HepG2 (cell line): ENCODE data around the gene RESP18. TPM values are rescaled to one million over a fixed set of nuclear protein-coding genes. Genes with fewer than 3 reads are reported as not detected.

Source experiments
- ATF4 ChIP-seq, 2 experiments: fragments of 450-650 bp in 1 of 2; sonication (generic) in 1 of 2; formaldehyde crosslinking; IDR thresholded peaks; 2 replicates each; pipeline versions ENCODE4 v1.5.0 to v1.8.0; 2020 to 2022; ENCODE audit warnings: mild to moderate bottlenecking in 1 of 2, missing genetic modification reagents in 1 of 2
- BCL6 ChIP-seq: IDR thresholded peaks from 2 replicates; pipeline ENCODE4 v1.6.1; 2016; ENCODE audit warnings: missing genetic modification reagents, missing compliant biosample characterization
- ETV6 ChIP-seq: sonication (generic); formaldehyde crosslinking; conservative IDR thresholded peaks from 2 replicates; pipeline ENCODE4 v1.4.0; 2020; ENCODE audit warnings: missing genetic modification reagents
- HOMEZ ChIP-seq: IDR thresholded peaks from 2 replicates; pipeline ENCODE4 v1.6.1; 2016; ENCODE audit warnings: low read depth
- KLF6 ChIP-seq: IDR thresholded peaks from 2 replicates; pipeline ENCODE4 v1.8.0; 2016; ENCODE audit warnings: missing biosample characterization, missing genetic modification reagents
- LBX2 ChIP-seq: sonication (generic); formaldehyde crosslinking; IDR thresholded peaks from 2 replicates; pipeline ENCODE4 v1.5.0; 2020; ENCODE audit warnings: missing genetic modification reagents, mild to moderate bottlenecking, borderline replicate concordance
- NONO ChIP-seq, 2 experiments: fragments of 450-650 bp in 1 of 2; sonication (generic) in 1 of 2; formaldehyde crosslinking in 1 of 2; IDR thresholded peaks in 1 of 2; conservative IDR thresholded peaks in 1 of 2; 2 replicates each; pipeline versions ENCODE4 v1.6.1 to v1.8.0; 2017 to 2022; ENCODE audit warnings: mild to moderate bottlenecking in 1 of 2, missing genetic modification reagents in 1 of 2, moderate library complexity in 1 of 2
- PHF20 ChIP-seq: sonication (generic); formaldehyde crosslinking; IDR thresholded peaks from 2 replicates; pipeline ENCODE4 v1.5.0; 2020; ENCODE audit warnings: mild to moderate bottlenecking, missing genetic modification reagents
- POLR2G ChIP-seq: fragments of 200-400 bp; formaldehyde crosslinking; IDR thresholded peaks from 2 replicates; pipeline ENCODE4 v1.6.1; 2018; ENCODE audit warnings: mild to moderate bottlenecking, low read depth, low read length, moderate library complexity
- PRDM10 ChIP-seq: sonication (generic); formaldehyde crosslinking; IDR thresholded peaks from 2 replicates; pipeline ENCODE4 v1.4.0; 2020; ENCODE audit warnings: low read depth, missing genetic modification reagents
- TOPORS ChIP-seq: sonication (generic); formaldehyde crosslinking; IDR thresholded peaks from 2 replicates; pipeline ENCODE4 v1.8.0; 2023; ENCODE audit warnings: mild to moderate bottlenecking, missing genetic modification reagents
- ZBTB42 ChIP-seq: sonication (generic); formaldehyde crosslinking; IDR thresholded peaks from 2 replicates; pipeline ENCODE4 v1.5.0; 2020; ENCODE audit warnings: mild to moderate bottlenecking, missing genetic modification reagents
- ZFP36L2 ChIP-seq: sonication (generic); formaldehyde crosslinking; IDR thresholded peaks from 2 replicates; pipeline ENCODE4 v1.4.0; 2020; ENCODE audit warnings: missing genetic modification reagents
- ZNF138 ChIP-seq: sonication (generic); formaldehyde crosslinking; IDR thresholded peaks from 2 replicates; pipeline ENCODE4 v1.5.0; 2020; ENCODE audit warnings: mild to moderate bottlenecking, low read depth, missing genetic modification reagents
- ZNF275 ChIP-seq: sonication (generic); formaldehyde crosslinking; IDR thresholded peaks from 2 replicates; pipeline ENCODE4 v1.8.0; 2022; ENCODE audit warnings: missing genetic modification reagents, mild to moderate bottlenecking, inconsistent platforms, borderline replicate concordance
- ZNF276 ChIP-seq: sonication (generic); formaldehyde crosslinking; IDR thresholded peaks from 2 replicates; pipeline ENCODE4 v1.4.0; 2020; ENCODE audit warnings: mild to moderate bottlenecking, low read depth, missing genetic modification reagents
- ZNF337 ChIP-seq: sonication (generic); formaldehyde crosslinking; IDR thresholded peaks from 2 replicates; pipeline ENCODE4 v1.5.1; 2020; ENCODE audit warnings: missing genetic modification reagents, low read depth, mild to moderate bottlenecking, borderline replicate concordance
- ZNF772 ChIP-seq: sonication (generic); formaldehyde crosslinking; IDR thresholded peaks from 2 replicates; pipeline ENCODE4 v1.5.0; 2020; ENCODE audit warnings: mild to moderate bottlenecking, missing genetic modification reagents
- polyA plus RNA-seq, 8 experiments: library from polyadenylated mRNA; depleted of rRNA in 3 of 8; stranded (reverse) in 7 of 8; unstranded in 1 of 8; fragments of >200 nt; fragmentation: Illumina TruSeq in 4 of 8; extraction: Trizol in 4 of 8; gene quantifications; 2 replicates each; pipeline versions ENCODE4 v1.2.1 to v1.2.3, GENCODE V29; 2011 to 2016; ENCODE audit warnings: low read depth in 4 of 8, missing spikeins in 1 of 8, mixed read lengths in 1 of 8; ENCODE audit not compliant: insufficient read depth in 1 of 8
- total RNA-seq, 5 experiments: library from RNA; depleted of rRNA; stranded (reverse); fragments of >200 nt; fragmentation: Illumina TruSeq; extraction: Trizol; gene quantifications; 2 replicates each; pipeline ENCODE4 v1.2.3, GENCODE V29; 2016; ENCODE audit warnings: low read depth in 1 of 5

The RESP18 gene
- total and polyA plus RNA-seq, 2 of the 13 experiments (the other 11 are each of a cell fraction or from before 2014, with no cell fraction given): not detected

GRCh38 chr2:219331560-219332213, 857 bp downstream of the RESP18 start (continued):
- TF ChIP-seq ZNF276 (CRISPR knock-in tag) (no peak), ZBTB42 (peak; percentile 59; the same call in 1 of the 2 replicates), BCL6 (peak; percentile 63; the same call in 1 of the 2 replicates), ZNF275 (0 out of 2 replicates have a peak, but pooled peaks have one; percentile 45), PRDM10 (CRISPR knock-in tag) (0 out of 2 replicates have a peak, but pooled peaks have one; percentile 35), NONO (IDR thresholded peaks at IDR 0.05) (no peak), NONO (CRISPR knock-in tag; conservative IDR thresholded peaks at IDR 0.05) (no peak), ZNF772 (no peak; the same call in 1 of the 2 replicates), LBX2 (CRISPR knock-in tag) (0 out of 2 replicates have a peak, but pooled peaks have one; percentile 71), TOPORS (CRISPR knock-in tag) (no peak), PHF20 (CRISPR knock-in tag) (0 out of 2 replicates have a peak, but pooled peaks have one; percentile 36), ETV6 (CRISPR knock-in tag) (peak; percentile 88; the same call in 1 of the 2 replicates), ZNF138 (CRISPR knock-in tag) (no peak), ATF4 (CRISPR knock-in tag; IDR thresholded peaks at IDR 0.05) (0 out of 4 replicates have a peak, but pooled peaks of 1 of the 2 experiments have one; percentile 15), ZNF337 (CRISPR knock-in tag) (no peak), ZFP36L2 (CRISPR knock-in tag) (peak; percentile 91; the same call in 1 of the 2 replicates), KLF6 (CRISPR knock-in tag) (peak; percentile 98), HOMEZ (CRISPR knock-in tag) (peak; percentile 48; the same call in 1 of the 2 replicates), POLR2G (no peak)
